H1 (cell line): ENCODE results near the gene SCO1. TPM values are rescaled to one million over a fixed set of nuclear protein-coding genes. Genes with fewer than 3 reads are reported as not detected.
A peak's percentile ranks its signal among the peaks of the same experiment; 100 is the strongest.

ENCODE experiments used
- CTCF ChIA-PET: fragments of 300-600 bp; sonication (Branson Sonifier 250); formaldehyde crosslinking; loops from one replicate; lab custom pipeline; 2021; ENCODE audit not compliant: partially characterized antibody; lab: Charles Lee
- POLR2A ChIA-PET: fragments of 300-600 bp; sonication (Branson Sonifier 250); formaldehyde crosslinking; loops from one replicate; lab custom pipeline; 2021; ENCODE audit warnings: inconsistent platforms; ENCODE audit not compliant: partially characterized antibody; lab: Charles Lee
- DNase-seq, 2 experiments: peaks; one replicate each; pipeline versions ENCODE4 v3.0.0 to v3.0.0-alpha.2; 2010 to 2022; ENCODE audit warnings: low spot score in 2 of 2, low read depth in 1 of 2, mixed read lengths in 1 of 2
- FAIRE-seq: peaks from 2 replicates; lab custom pipeline; 2011; peaks lifted over from hg19 to GRCh38; lab: Jason Lieb, UNC
- H2AFZ ChIP-seq: 2 replicates; pipeline ENCODE4 v1.8.1; 2012; ENCODE audit warnings: low read length, inconsistent platforms
- H2AK5ac ChIP-seq: 2 replicates; pipeline ENCODE4 v1.6.1; 2013; ENCODE audit warnings: low read depth, low read length
- H2BK120ac ChIP-seq: replicated peaks from 2 replicates; pipeline ENCODE3; 2013; ENCODE audit warnings: low read depth, low read length, inconsistent platforms
- H2BK12ac ChIP-seq: 2 replicates; pipeline ENCODE4 v1.6.1; 2013; ENCODE audit warnings: low read depth, low read length
- H2BK15ac ChIP-seq: 2 replicates; pipeline ENCODE4 v1.6.1; 2013; ENCODE audit warnings: low read length
- H2BK20ac ChIP-seq: 2 replicates; pipeline ENCODE4 v1.6.1; 2013; ENCODE audit warnings: low read length
- H2BK5ac ChIP-seq: 2 replicates; pipeline ENCODE4 v1.6.1; 2013; ENCODE audit warnings: low read depth, low read length
- H3K14ac ChIP-seq: 2 replicates; pipeline ENCODE4 v1.6.1; 2013; ENCODE audit warnings: inconsistent platforms; ENCODE audit not compliant: insufficient read length
- H3K18ac ChIP-seq: 2 replicates; pipeline ENCODE4 v1.6.1; 2013; ENCODE audit warnings: low read length; ENCODE audit errors: extremely low read depth
- H3K23ac ChIP-seq: 2 replicates; pipeline ENCODE4 v1.6.1; 2013; ENCODE audit warnings: inconsistent platforms; ENCODE audit not compliant: insufficient read length
- H3K23me2 ChIP-seq: 2 replicates; pipeline ENCODE4 v1.6.1; 2013; ENCODE audit warnings: low read depth, low read length
- H3K27ac ChIP-seq: 2 replicates; pipeline ENCODE4 v1.6.1; 2011; ENCODE audit warnings: low read depth, low read length, inconsistent platforms
- H3K27me3 ChIP-seq, 4 experiments: replicated peaks in 1 of 4; 1 replicate in 1 of 4; 2 replicates in 3 of 4; pipeline versions ENCODE4 v1.6.1 to v1.8.1; 2011 to 2013; ENCODE audit warnings: low read length in 3 of 4, mild to moderate bottlenecking in 3 of 4, inconsistent platforms in 2 of 4, mixed read lengths in 2 of 4, moderate library complexity in 1 of 4; ENCODE audit not compliant: control insufficient read depth in 3 of 4, insufficient read depth in 3 of 4; ENCODE audit errors: extremely low read depth in 1 of 4
- H3K36me3 ChIP-seq, 4 experiments: 2 replicates each; pipeline versions ENCODE4 v1.6.1 to v1.8.1; 2011 to 2013; ENCODE audit warnings: mild to moderate bottlenecking in 4 of 4, low read length in 3 of 4, moderate library complexity in 2 of 4, control low read depth in 1 of 4, inconsistent platforms in 1 of 4; ENCODE audit not compliant: insufficient read depth in 4 of 4, control insufficient read depth in 2 of 4
- H3K4ac ChIP-seq: replicated peaks from 2 replicates; pipeline ENCODE3; 2013; ENCODE audit warnings: low read length, low read depth, mixed read lengths, inconsistent platforms; ENCODE audit not compliant: insufficient read length
- H3K4me1 ChIP-seq, 4 experiments: replicated peaks in 1 of 4; 1 replicate in 1 of 4; 2 replicates in 3 of 4; pipeline versions ENCODE4 v1.6.1 to v1.8.1; 2011 to 2013; ENCODE audit warnings: low read length in 3 of 4, inconsistent platforms in 2 of 4, mixed read lengths in 1 of 4; ENCODE audit not compliant: insufficient read depth in 4 of 4, control insufficient read depth in 3 of 4
- H3K4me2 ChIP-seq, 2 experiments: 2 replicates each; pipeline versions ENCODE4 v1.6.1 to v1.8.1; 2011 to 2013; ENCODE audit warnings: low read depth in 2 of 2, low read length in 2 of 2, control low read depth in 1 of 2, inconsistent platforms in 1 of 2, mild to moderate bottlenecking in 1 of 2; ENCODE audit not compliant: insufficient read depth in 1 of 2
- H3K4me3 ChIP-seq, 4 experiments: fragments of 200-600, 300-600 bp in 1 of 4; sonication (generic), shearing (Covaris generic), sonication (Bioruptor Twin) in 1 of 4; 2 replicates each; pipeline versions ENCODE4 v1.5.1 to v1.8.1; 2011 to 2016; ENCODE audit warnings: low read length in 4 of 4, low read depth in 3 of 4, control low read depth in 2 of 4, inconsistent platforms in 2 of 4, mild to moderate bottlenecking in 2 of 4, mixed read lengths in 1 of 4, moderate library complexity in 1 of 4; ENCODE audit not compliant: insufficient read depth in 2 of 4; ENCODE audit errors: extremely low read depth in 1 of 4
- H3K56ac ChIP-seq: replicated peaks from 2 replicates; pipeline ENCODE3; 2013; ENCODE audit warnings: low read depth, mild to moderate bottlenecking, mixed read lengths, low read length, inconsistent platforms; ENCODE audit not compliant: insufficient read length
- H3K79me1 ChIP-seq: 2 replicates; pipeline ENCODE4 v1.6.1; 2013; ENCODE audit warnings: low read depth, low read length, control low read depth
- H3K79me2 ChIP-seq, 2 experiments: 2 replicates each; pipeline versions ENCODE4 v1.6.1 to v1.8.1; 2012 to 2013; ENCODE audit warnings: low read length in 2 of 2, mild to moderate bottlenecking in 2 of 2, inconsistent platforms in 1 of 2; ENCODE audit not compliant: insufficient read depth in 2 of 2, control insufficient read depth in 1 of 2
- H3K9ac ChIP-seq, 4 experiments: replicated peaks in 1 of 4; 1 replicate in 1 of 4; 2 replicates in 3 of 4; pipeline versions ENCODE4 v1.6.1 to v1.8.1; 2011 to 2013; ENCODE audit warnings: low read depth in 3 of 4, low read length in 3 of 4, control low read depth in 2 of 4, mild to moderate bottlenecking in 2 of 4, moderate library complexity in 2 of 4, inconsistent platforms in 1 of 4; ENCODE audit errors: extremely low read depth in 1 of 4
- H3K9me3 ChIP-seq, 2 experiments: 2 replicates each; pipeline versions ENCODE4 v1.6.1 to v1.8.1; 2012 to 2013; ENCODE audit warnings: mild to moderate bottlenecking in 2 of 2, moderate library complexity in 2 of 2, control low read depth in 1 of 2, inconsistent platforms in 1 of 2, low read depth in 1 of 2, low read length in 1 of 2, mixed read lengths in 1 of 2; ENCODE audit not compliant: insufficient read depth in 2 of 2
- H4K20me1 ChIP-seq, 2 experiments: replicated peaks in 1 of 2; 2 replicates each; pipeline versions ENCODE3 to v1.8.1; 2011 to 2013; ENCODE audit warnings: inconsistent platforms in 2 of 2, low read length in 2 of 2, mild to moderate bottlenecking in 1 of 2; ENCODE audit not compliant: insufficient read depth in 2 of 2, control insufficient read depth in 1 of 2
- H4K5ac ChIP-seq: 2 replicates; pipeline ENCODE4 v1.6.1; 2013; ENCODE audit warnings: low read length, low read depth, mixed read lengths, inconsistent platforms; ENCODE audit not compliant: insufficient read length
- H4K8ac ChIP-seq: 2 replicates; pipeline ENCODE4 v1.8.0; 2013; ENCODE audit warnings: mild to moderate bottlenecking, moderate library complexity, low read length, inconsistent platforms; ENCODE audit not compliant: insufficient read depth; ENCODE audit errors: extremely low read depth
- H4K91ac ChIP-seq: replicated peaks from 2 replicates; pipeline ENCODE3; 2013; ENCODE audit warnings: low read length, mixed read lengths, inconsistent platforms; ENCODE audit not compliant: insufficient read length
- CBX5 ChIP-seq: fragments of 300-800, 300-1000 bp; sonication (generic); IDR thresholded peaks from 2 replicates; pipeline ENCODE4 v1.7.1; 2016; ENCODE audit warnings: antibody characterized with exemption, low read length, low read depth
- POLR2AphosphoS5 ChIP-seq: IDR thresholded peaks from 2 replicates; pipeline ENCODE4 v1.6.1; 2011; ENCODE audit warnings: low read depth, low read length
- WGBS, 2 experiments: shearing (Covaris generic) in 1 of 2; methylation state at CpG; one replicate each; pipeline versions ENCODE4 v1.1.6 to v1.1.7; 2013 to 2015; ENCODE audit warnings: low lambda C conversion rate in 2 of 2, mixed read lengths in 2 of 2, inconsistent platforms in 1 of 2, low coverage in 1 of 2, missing lambda C conversion rate in 1 of 2; ENCODE audit not compliant: insufficient replicate concordance in 2 of 2, insufficient coverage in 1 of 2, insufficient read length in 1 of 2; ENCODE audit errors: extremely low coverage in 1 of 2, missing lambda C conversion rate in 1 of 2; 5-methylcytosine and 5-hydroxymethylcytosine counted together
- polyA plus RNA-seq, 7 experiments: library from polyadenylated mRNA; depleted of rRNA in 3 of 7; stranded (reverse) in 5 of 7; unstranded in 2 of 7; fragments of >200 nt in 5 of 7; fragments of 200-250 nt in 2 of 7; gene quantifications; 1 replicate in 5 of 7; 2 replicates in 1 of 7; 4 replicates in 1 of 7; pipeline versions ENCODE4 v1.2.1 to v1.2.3, GENCODE V29; 2011 to 2013; ENCODE audit warnings: missing spikeins in 2 of 7, mixed read lengths in 2 of 7
- total RNA-seq: library from RNA; stranded (reverse); fragmentation: NEBNext Ultra II Directional; extraction: Animal tissue kit (Norgen Biotek cat#: 25700); gene quantifications from 2 replicates; pipeline ENCODE4 v1.2.1, GENCODE V29; 2021

The SCO1 gene
- total and polyA plus RNA-seq, 2 of the 8 experiments (the other 6 are each of a cell fraction or from before 2014, with no cell fraction given), result 18.7 to 61.8 TPM

- CTCF ChIA-PET, result interaction anchor here (0.9 to 3.9 kb wide), 2 partner anchors 10 to 27 kb away, joined by 5 to 26 read pairs; no protein-coding TSS in a partner anchor
- no peak for TF ChIP-seq CBX5
- TF ChIP-seq POLR2AphosphoS5, result 0 out of 2 replicates have a peak, but pooled peaks have one; percentile 18
- Histone ChIP-seq H2BK12ac (no peak overlapping the region), H3K9me3 (no peaks in the 10 kb centered on the region), H3K4ac (no peak overlapping the region), H3K9ac (no peak overlapping the region), H3K23me2 (no peaks in the 10 kb centered on the region), H3K27me3 (no peaks in the 10 kb centered on the region), H3K4me1 (no peaks in the 10 kb centered on the region), H3K56ac (no peak overlapping the region), H4K8ac (no peak overlapping the region), H2BK15ac (no peak overlapping the region), H3K4me2 (no peak overlapping the region), H3K79me2 (no peaks in the 10 kb centered on the region), H3K18ac (no peak overlapping the region), H2AFZ (no peak overlapping the region), H4K20me1 (peaks cover 0 to 4% of the 10 kb centered on the region in 2 experiments), H4K5ac (no peak overlapping the region), H2AK5ac (no peak overlapping the region), H3K23ac (no peak overlapping the region), H3K36me3 (peaks cover 4 to 26% (median 7%) of the 10 kb centered on the region in 4 experiments; a peak in 5 of 8 replicates), H2BK120ac (no peak overlapping the region), H3K4me3 (no peak overlapping the region), H3K14ac (no peak overlapping the region), H4K91ac (no peak overlapping the region), H3K27ac (no peak overlapping the region), H2BK5ac (no peak overlapping the region), H2BK20ac (no peak overlapping the region), H3K79me1 (no peaks in the 10 kb centered on the region)
- POLR2A ChIA-PET, result interaction anchor here (1.2 to 1.5 kb wide), 3 partner anchors 14 to 20 kb away, joined by 3 to 6 read pairs (median 4); no protein-coding TSS in a partner anchor
- 88% methylated on average over 12 of the region's 12 CpGs; no CpG with 5 or more reads in 1 of the 2 experiments for WGBS, 2 experiments
- FAIRE-seq (no peak), DNase-seq (no peak)
Observed at GRCh38 chr17:10673312-10673711, 24.0 kb downstream of the SCO1 start.
